Astrocyte (in vitro differentiated cells and primary cell): Measurements from ENCODE around the gene MRPL16. TPM values are rescaled to one million over a fixed set of nuclear protein-coding genes. Genes with fewer than 3 reads are reported as not detected.

ENCODE experiments used
- DNase-seq: peaks from one replicate; pipeline ENCODE4 v3.0.0-alpha.2; 2010; ENCODE audit warnings: low read depth
- FAIRE-seq: peaks from 2 replicates; lab custom pipeline; 2011; peaks lifted over from hg19 to GRCh38; lab: Jason Lieb, UNC
- H2AFZ ChIP-seq: 2 replicates; pipeline ENCODE4 v1.6.0; 2012; ENCODE audit warnings: low read depth, low read length, inconsistent platforms
- H3K27ac ChIP-seq: 2 replicates; pipeline ENCODE4 v1.5.1; 2011; ENCODE audit warnings: low read depth, low read length, inconsistent platforms
- H3K27me3 ChIP-seq: 2 replicates; pipeline ENCODE4 v1.6.0; 2011; ENCODE audit warnings: low read length, inconsistent platforms; ENCODE audit not compliant: insufficient read depth
- H3K36me3 ChIP-seq: 2 replicates; pipeline ENCODE4 v1.5.1; 2011; ENCODE audit warnings: low read length, inconsistent platforms; ENCODE audit not compliant: insufficient read depth
- H3K4me1 ChIP-seq: 2 replicates; pipeline ENCODE4 v1.5.1; 2011; ENCODE audit warnings: low read length, inconsistent platforms; ENCODE audit not compliant: insufficient read depth
- H3K4me2 ChIP-seq: 2 replicates; pipeline ENCODE4 v1.6.0; 2012; ENCODE audit warnings: low read length, inconsistent platforms
- H3K4me3 ChIP-seq: 2 replicates; pipeline ENCODE4 v1.5.1; 2011; ENCODE audit warnings: low read depth, mild to moderate bottlenecking, low read length, inconsistent platforms; ENCODE audit not compliant: insufficient read depth
- H3K79me2 ChIP-seq: 2 replicates; pipeline ENCODE4 v1.6.0; 2012; ENCODE audit warnings: mild to moderate bottlenecking, low read length, inconsistent platforms; ENCODE audit not compliant: insufficient read depth
- H3K9ac ChIP-seq: 2 replicates; pipeline ENCODE4 v1.6.0; 2012; ENCODE audit warnings: mild to moderate bottlenecking, low read length, inconsistent platforms
- H3K9me3 ChIP-seq: 2 replicates; pipeline ENCODE4 v1.5.1; 2012; ENCODE audit warnings: low read depth, mild to moderate bottlenecking, low read length, inconsistent platforms; ENCODE audit not compliant: insufficient read depth
- H4K20me1 ChIP-seq: 2 replicates; pipeline ENCODE4 v1.6.0; 2012; ENCODE audit warnings: low read length, inconsistent platforms; ENCODE audit not compliant: insufficient read depth
- H3K27ac Mint-ChIP-seq: one replicate; pipeline ENCODE4 v1.8.0; 2021; ENCODE audit warnings: mild to moderate bottlenecking, mixed read lengths; ENCODE audit not compliant: unreplicated experiment
- H3K27me3 Mint-ChIP-seq: one replicate; pipeline ENCODE4 v1.8.0; 2021; ENCODE audit warnings: low read depth, mixed read lengths; ENCODE audit not compliant: unreplicated experiment
- H3K36me3 Mint-ChIP-seq: one replicate; pipeline ENCODE4 v1.8.0; 2021; ENCODE audit warnings: low read depth, mixed read lengths; ENCODE audit not compliant: unreplicated experiment
- H3K4me1 Mint-ChIP-seq: one replicate; pipeline ENCODE4 v1.8.0; 2021; ENCODE audit warnings: low read depth, mixed read lengths; ENCODE audit not compliant: unreplicated experiment
- H3K4me3 Mint-ChIP-seq: one replicate; pipeline ENCODE4 v1.8.0; 2021; ENCODE audit warnings: mild to moderate bottlenecking, moderate library complexity, mixed read lengths; ENCODE audit not compliant: unreplicated experiment
- H3K9me3 Mint-ChIP-seq: one replicate; pipeline ENCODE4 v1.8.0; 2021; ENCODE audit warnings: mild to moderate bottlenecking, mixed read lengths; ENCODE audit not compliant: unreplicated experiment
- CTCF ChIP-seq: IDR thresholded peaks from 2 replicates; pipeline ENCODE4 v1.5.1; 2011; ENCODE audit warnings: low read depth, mild to moderate bottlenecking, inconsistent platforms, low read length, moderate library complexity; ENCODE audit not compliant: insufficient read depth
- EZH2 ChIP-seq: IDR thresholded peaks from 2 replicates; pipeline ENCODE4 v1.6.1; 2012; ENCODE audit warnings: mild to moderate bottlenecking, low read length, inconsistent platforms; ENCODE audit not compliant: insufficient read depth
- total RNA-seq: library from RNA; stranded (reverse); gene quantifications from 2 replicates; pipeline ENCODE4 v1.2.1, GENCODE V29; 2021

Gene MRPL16
- total RNA-seq, 1 donor from 2014 or later = 29.7 TPM

GRCh38 chr11:59778122-59778521 lies 32.5 kb downstream of the MRPL16 start:
- H3K27me3 Mint-ChIP-seq = no peaks in the 10 kb centered on the region
- H3K79me2 ChIP-seq = no peaks in the 10 kb centered on the region
- no peak overlapping the region for H3K4me3 Mint-ChIP-seq
- no peak for FAIRE-seq
- no peaks in the 10 kb centered on the region for H3K27me3 ChIP-seq
- peaks cover 15% of the 10 kb centered on the region for H3K4me1 ChIP-seq
- peaks cover 33% of the 10 kb centered on the region for H3K4me1 Mint-ChIP-seq
- no peak overlapping the region for H2AFZ ChIP-seq
- peaks cover 7% of the 10 kb centered on the region for H4K20me1 ChIP-seq
- H3K27ac Mint-ChIP-seq = no peak overlapping the region
- peaks cover 2% of the 10 kb centered on the region for H3K36me3 ChIP-seq
- H3K9me3 ChIP-seq = no peaks in the 10 kb centered on the region
- no peak overlapping the region for H3K9ac ChIP-seq
- no peak overlapping the region for H3K27ac ChIP-seq
- no peak for DNase-seq
- TF ChIP-seq CTCF (no peak), EZH2 (no peak)
- H3K4me3 ChIP-seq = no peak overlapping the region
- H3K36me3 Mint-ChIP-seq = peaks cover 20% of the 10 kb centered on the region
- no peaks in the 10 kb centered on the region for H3K9me3 Mint-ChIP-seq
- H3K4me2 ChIP-seq = no peak overlapping the region

- Mint-ChIP-seq H3K27ac (no peak overlapping the region), H3K36me3 (peaks cover 16% of the 10 kb centered on the region), H3K27me3 (no peaks in the 10 kb centered on the region), H3K9me3 (no peaks in the 10 kb centered on the region), H3K4me3 (no peak overlapping the region), H3K4me1 (peaks cover 37% of the 10 kb centered on the region)
- H3K4me1 ChIP-seq = peaks cover 15% of the 10 kb centered on the region
- no peak overlapping the region for H2AFZ ChIP-seq
- TF ChIP-seq CTCF = no peak
- no peak for TF ChIP-seq EZH2
- H3K27ac ChIP-seq = no peak overlapping the region
- no peak overlapping the region for H3K9ac ChIP-seq
- peaks cover 17% of the 10 kb centered on the region for H4K20me1 ChIP-seq
- H3K9me3 ChIP-seq = no peaks in the 10 kb centered on the region
- DNase-seq (no peak), FAIRE-seq (no peak)
- H3K4me3 ChIP-seq = no peak overlapping the region
- H3K79me2 ChIP-seq = no peaks in the 10 kb centered on the region
- peaks cover 2% of the 10 kb centered on the region for H3K36me3 ChIP-seq
- no peak overlapping the region for H3K4me2 ChIP-seq
- no peaks in the 10 kb centered on the region for H3K27me3 ChIP-seq
These were observed 33.5 kb downstream of the MRPL16 start for GRCh38 chr11:59777104-59777503.

GRCh38 chr11:59776210-59777066 lies 34.1 kb downstream of the MRPL16 start:
- peaks cover 23% of the 10 kb centered on the region for H4K20me1 ChIP-seq
- H3K4me1 ChIP-seq = peaks cover 15% of the 10 kb centered on the region
- Mint-ChIP-seq H3K4me3 (no peak overlapping the region), H3K27ac (peak overlapping the region; percentile 8), H3K4me1 (peaks cover 44% of the 10 kb centered on the region), H3K36me3 (peaks cover 10% of the 10 kb centered on the region), H3K9me3 (no peaks in the 10 kb centered on the region), H3K27me3 (no peaks in the 10 kb centered on the region)
- FAIRE-seq (no peak), DNase-seq (peak; percentile 79)
- TF ChIP-seq CTCF (no peak), EZH2 (no peak)
- no peak overlapping the region for H3K27ac ChIP-seq
- no peaks in the 10 kb centered on the region for H3K79me2 ChIP-seq
- no peak overlapping the region for H3K4me3 ChIP-seq
- no peaks in the 10 kb centered on the region for H3K27me3 ChIP-seq
- H3K9ac ChIP-seq = no peak overlapping the region
- H3K36me3 ChIP-seq = peaks cover 2% of the 10 kb centered on the region
- H2AFZ ChIP-seq = no peak overlapping the region
- no peaks in the 10 kb centered on the region for H3K9me3 ChIP-seq
- H3K4me2 ChIP-seq = peak overlapping the region; percentile 46
